HFFc6 (cell line): ENCODE results near the gene ECD. TPM values are rescaled to one million over a fixed set of nuclear protein-coding genes. Genes with fewer than 3 reads are reported as not detected.

Experiments
- DNase-seq: peaks from one replicate; pipeline ENCODE4 v3.0.0-alpha.2; 2018
- H3K27ac Mint-ChIP-seq: 2 replicates; pipeline ENCODE4 v1.8.0; 2020; ENCODE audit warnings: mild to moderate bottlenecking, mixed read lengths
- H3K27me3 Mint-ChIP-seq: 2 replicates; pipeline ENCODE4 v1.8.0; 2021; ENCODE audit warnings: mild to moderate bottlenecking, moderate library complexity, mixed read lengths; ENCODE audit not compliant: insufficient read depth
- H3K36me3 Mint-ChIP-seq: 2 replicates; pipeline ENCODE4 v1.8.0; 2021; ENCODE audit warnings: low read depth, mixed read lengths
- H3K4me1 Mint-ChIP-seq: 2 replicates; pipeline ENCODE4 v1.8.0; 2020; ENCODE audit warnings: low read depth, mixed read lengths
- H3K4me3 Mint-ChIP-seq: 2 replicates; pipeline ENCODE4 v1.8.0; 2020; ENCODE audit warnings: mild to moderate bottlenecking, moderate library complexity, mixed read lengths
- H3K9me3 Mint-ChIP-seq: 2 replicates; pipeline ENCODE4 v1.8.0; 2020; ENCODE audit warnings: mild to moderate bottlenecking, mixed read lengths
- total RNA-seq, 6 experiments: library from RNA; stranded (reverse); fragmentation: NEBNext Ultra II Directional; extraction: Animal tissue kit (Norgen Biotek cat#: 25700); gene quantifications; 2 replicates in 1 of 6; 3 replicates in 5 of 6; pipeline ENCODE4 v1.2.3, GENCODE V29; 2021
- TF ChIP-seq, protein P1 (sequence below): fragments of 200-600 bp; sonication (generic); IDR thresholded peaks from 2 replicates; pipeline ENCODE4 v1.5.0; 2021; ENCODE audit warnings: antibody characterized with exemption, mild to moderate bottlenecking

The ECD gene
- total RNA-seq, 6 experiments from 2014 or later: 31.3 to 39.0 (median 33.6) TPM

DNA sequence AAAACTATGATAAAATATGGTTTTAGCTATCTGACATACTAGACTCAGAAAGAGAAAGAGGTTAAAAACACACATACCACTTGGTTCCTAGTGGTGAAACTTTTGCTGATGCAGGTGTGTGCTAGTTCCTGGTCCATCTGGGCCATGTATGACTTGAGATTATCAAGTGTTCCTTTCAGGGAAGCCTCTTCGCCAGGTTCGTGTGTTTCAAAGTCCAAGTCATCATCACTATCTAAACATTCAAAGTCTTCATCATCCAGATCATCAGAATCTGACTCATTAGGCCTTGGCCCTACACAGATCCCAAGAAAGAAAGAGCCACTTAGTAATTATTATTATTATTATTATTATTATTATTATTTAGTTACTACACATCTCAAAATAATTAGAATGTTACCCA is 31.2 kb downstream of the ECD start:
- Mint-ChIP-seq H3K27me3 (no peaks in the 10 kb centered on the region), H3K36me3 (peaks cover 47% of the 10 kb centered on the region), H3K4me3 (no peak overlapping the region), H3K27ac (peak overlapping the region; percentile 77), H3K4me1 (peaks cover 14% of the 10 kb centered on the region), H3K9me3 (no peaks in the 10 kb centered on the region)
- TF ChIP-seq, protein P1, sequence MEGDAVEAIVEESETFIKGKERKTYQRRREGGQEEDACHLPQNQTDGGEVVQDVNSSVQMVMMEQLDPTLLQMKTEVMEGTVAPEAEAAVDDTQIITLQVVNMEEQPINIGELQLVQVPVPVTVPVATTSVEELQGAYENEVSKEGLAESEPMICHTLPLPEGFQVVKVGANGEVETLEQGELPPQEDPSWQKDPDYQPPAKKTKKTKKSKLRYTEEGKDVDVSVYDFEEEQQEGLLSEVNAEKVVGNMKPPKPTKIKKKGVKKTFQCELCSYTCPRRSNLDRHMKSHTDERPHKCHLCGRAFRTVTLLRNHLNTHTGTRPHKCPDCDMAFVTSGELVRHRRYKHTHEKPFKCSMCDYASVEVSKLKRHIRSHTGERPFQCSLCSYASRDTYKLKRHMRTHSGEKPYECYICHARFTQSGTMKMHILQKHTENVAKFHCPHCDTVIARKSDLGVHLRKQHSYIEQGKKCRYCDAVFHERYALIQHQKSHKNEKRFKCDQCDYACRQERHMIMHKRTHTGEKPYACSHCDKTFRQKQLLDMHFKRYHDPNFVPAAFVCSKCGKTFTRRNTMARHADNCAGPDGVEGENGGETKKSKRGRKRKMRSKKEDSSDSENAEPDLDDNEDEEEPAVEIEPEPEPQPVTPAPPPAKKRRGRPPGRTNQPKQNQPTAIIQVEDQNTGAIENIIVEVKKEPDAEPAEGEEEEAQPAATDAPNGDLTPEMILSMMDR: no peak
- no peak for DNase-seq

DNA sequence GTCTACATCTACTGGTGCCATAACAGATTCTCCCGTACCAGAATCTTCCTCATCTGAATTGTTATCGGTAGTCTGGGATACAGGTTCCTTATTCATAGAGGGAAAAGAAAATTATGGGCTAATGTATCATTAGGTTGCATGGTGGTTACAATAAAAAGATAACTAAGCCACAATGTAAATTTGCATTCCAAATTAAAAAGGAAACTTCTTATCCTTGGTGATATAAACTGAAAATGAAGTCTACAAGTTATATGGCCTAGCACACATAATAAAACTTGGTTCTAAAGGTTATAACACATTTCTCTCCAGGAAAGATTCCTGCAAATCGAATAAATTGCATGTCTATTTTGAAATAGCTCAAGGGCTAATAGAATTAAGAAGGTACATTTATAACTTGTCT is 33.1 kb downstream of the ECD start:
- peaks cover 50% of the 10 kb centered on the region for H3K36me3 Mint-ChIP-seq
- no peaks in the 10 kb centered on the region for H3K9me3 Mint-ChIP-seq
- H3K27me3 Mint-ChIP-seq: no peaks in the 10 kb centered on the region
- peaks cover 24% of the 10 kb centered on the region for H3K4me1 Mint-ChIP-seq
- DNase-seq: no peak
- H3K27ac Mint-ChIP-seq: no peak overlapping the region
- no peak overlapping the region for H3K4me3 Mint-ChIP-seq
- TF ChIP-seq, protein P1: no peak

DNA sequence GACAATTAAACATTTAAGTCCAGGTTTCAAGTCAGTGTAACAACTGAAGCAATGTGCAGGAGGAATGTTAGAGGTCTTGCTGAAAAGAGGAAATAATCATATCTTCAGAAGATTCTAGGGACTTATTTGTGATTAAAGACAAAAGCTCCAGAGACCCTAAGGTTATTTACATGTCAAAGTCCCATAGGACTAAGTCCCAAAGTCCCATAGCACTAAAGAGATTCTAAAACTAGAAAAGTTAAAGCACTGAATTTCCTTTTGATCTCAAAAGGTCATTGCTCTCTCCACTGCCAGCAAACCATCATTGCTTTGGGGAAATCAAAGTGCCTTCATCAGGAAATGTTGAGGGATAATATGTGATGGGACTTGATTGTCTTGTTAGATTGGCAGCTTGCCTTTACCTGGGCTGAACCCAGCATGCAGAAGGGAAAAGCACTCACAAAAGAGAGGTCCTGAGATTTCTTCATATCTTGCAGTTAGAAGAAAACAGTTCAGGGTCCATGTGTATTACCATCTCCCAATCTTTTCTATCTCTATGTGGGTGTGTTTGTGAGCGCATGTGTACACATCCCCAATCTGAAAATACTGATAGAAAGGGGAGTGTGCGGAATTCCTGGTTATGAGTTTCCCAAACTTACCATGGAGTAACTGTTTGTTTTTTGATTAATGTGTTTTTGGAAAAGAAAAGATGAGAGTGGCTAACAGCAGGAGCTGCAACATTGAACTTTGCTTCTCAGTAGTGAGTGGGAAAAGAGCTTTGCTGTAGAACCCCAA is 35.7 kb downstream of the ECD start:
- DNase-seq: no peak
- TF ChIP-seq, protein P1: no peak
- no peak overlapping the region for H3K4me3 Mint-ChIP-seq
- no peaks in the 10 kb centered on the region for H3K27me3 Mint-ChIP-seq
- peaks cover 24% of the 10 kb centered on the region for H3K4me1 Mint-ChIP-seq
- H3K36me3 Mint-ChIP-seq: peaks cover 43% of the 10 kb centered on the region
- H3K9me3 Mint-ChIP-seq: no peaks in the 10 kb centered on the region
- peak overlapping the region; percentile 12; the same call in 1 of the 2 replicates for H3K27ac Mint-ChIP-seq

DNA sequence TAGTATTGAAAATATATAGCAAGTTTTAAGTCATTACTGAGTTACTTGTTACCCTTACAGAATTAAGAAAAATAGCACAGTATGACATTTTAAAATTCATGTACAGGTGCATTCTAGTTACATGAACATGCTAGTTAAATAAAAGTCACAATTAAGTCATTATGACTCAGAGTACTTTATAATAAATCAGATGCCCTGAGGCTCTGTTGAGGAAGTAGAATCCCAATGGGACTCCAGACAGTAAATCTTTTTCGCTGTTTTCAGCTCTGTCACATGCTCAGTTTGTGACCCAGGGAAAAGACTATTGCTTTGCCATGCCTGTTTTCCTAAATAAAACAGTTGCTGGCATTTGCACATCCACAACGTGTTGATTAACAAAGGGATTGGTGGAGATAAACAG is 36.5 kb downstream of the ECD start:
- TF ChIP-seq, protein P1: no peak
- H3K4me1 Mint-ChIP-seq: peaks cover 24% of the 10 kb centered on the region
- peak; percentile 20 for DNase-seq
- no peaks in the 10 kb centered on the region for H3K27me3 Mint-ChIP-seq
- H3K27ac Mint-ChIP-seq: peak overlapping the region; percentile 12; the same call in 1 of the 2 replicates
- no peaks in the 10 kb centered on the region for H3K9me3 Mint-ChIP-seq
- H3K4me3 Mint-ChIP-seq: no peak overlapping the region
- H3K36me3 Mint-ChIP-seq: peaks cover 44% of the 10 kb centered on the region

DNA sequence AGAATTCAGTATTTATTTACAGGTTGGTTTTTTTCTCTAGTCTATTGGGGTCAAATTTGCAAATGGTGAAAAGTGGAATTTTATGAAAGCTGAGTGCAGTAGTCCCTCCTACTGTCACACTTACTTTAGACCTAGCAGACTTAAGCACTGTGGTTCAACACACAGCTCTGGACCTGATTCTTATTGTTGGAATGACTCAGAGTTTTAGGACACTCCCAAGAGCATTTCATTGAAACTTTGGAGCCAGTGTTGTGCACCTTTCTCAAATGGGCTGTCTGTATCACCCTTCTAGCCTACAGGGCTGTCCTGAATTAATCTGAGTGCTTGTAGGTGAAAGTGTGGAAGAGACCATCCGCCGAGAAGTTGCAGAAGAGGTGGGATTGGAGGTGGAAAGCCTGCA is 41.5 kb downstream of the ECD start:
- H3K27me3 Mint-ChIP-seq: no peaks in the 10 kb centered on the region
- H3K36me3 Mint-ChIP-seq: peaks cover 36% of the 10 kb centered on the region
- H3K27ac Mint-ChIP-seq: no peak overlapping the region
- TF ChIP-seq, protein P1: no peak
- H3K4me3 Mint-ChIP-seq: no peak overlapping the region
- H3K4me1 Mint-ChIP-seq: peaks cover 16% of the 10 kb centered on the region
- DNase-seq: no peak
- H3K9me3 Mint-ChIP-seq: no peaks in the 10 kb centered on the region
